ENCODE measurements around the gene CD300E. TPM values are rescaled to one million over a fixed set of nuclear protein-coding genes. Genes with fewer than 3 reads are reported as not detected.

Gene CD300E
- total RNA-seq, 1 donor from 2014 or later: not detected

GRCh38 chr17:74624131-74624530 is 593 bp upstream of the CD300E start:
- TF ChIP-seq CTCF (conservative IDR thresholded peaks at IDR 0.05; ENCODE audit: low read depth, low read length): no peak
- DNase-seq (ENCODE audit: low read depth): no peak
- no peak overlapping the region for H3K4me3 ChIP-seq (ENCODE audit: low read depth, low read length)

DNA sequence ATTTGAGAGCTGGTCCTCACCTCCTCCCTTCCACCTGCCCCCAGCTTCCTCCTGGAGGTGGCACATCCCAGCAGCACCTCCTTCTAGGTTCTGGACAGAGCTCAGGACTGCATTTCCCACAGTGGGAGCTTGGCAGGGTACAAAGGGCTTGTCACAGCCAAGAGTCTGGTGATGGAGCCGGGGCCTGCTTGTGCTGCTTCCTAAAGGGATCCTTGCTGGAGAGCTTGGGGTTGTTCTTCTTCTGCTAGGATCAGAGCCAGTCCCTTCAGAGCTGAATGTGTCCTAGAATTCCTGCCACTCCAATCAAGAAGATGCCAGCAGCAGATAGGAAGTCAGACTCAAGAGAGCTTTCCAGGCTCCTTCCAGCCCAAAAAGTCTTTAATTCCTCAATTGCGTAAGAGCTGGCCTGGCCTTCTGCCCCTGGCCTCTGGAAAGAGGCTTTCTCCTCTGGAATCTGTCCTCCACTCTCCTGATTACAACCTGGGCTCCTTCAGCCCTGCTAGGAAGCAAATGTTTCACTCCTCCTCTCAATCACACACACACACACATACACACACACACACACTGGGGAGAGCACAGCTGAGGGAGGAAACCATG is 4.4 kb downstream of the CD300E start:
- H3K4me3 ChIP-seq (ENCODE audit: low read depth, low read length): no peak overlapping the region
- no peak for DNase-seq (ENCODE audit: low read depth)
- no peak for TF ChIP-seq CTCF (conservative IDR thresholded peaks at IDR 0.05; ENCODE audit: low read depth, low read length)

GRCh38 chr17:74618451-74618850 is 5.1 kb downstream of the CD300E start:
- no peak for TF ChIP-seq CTCF (conservative IDR thresholded peaks at IDR 0.05; ENCODE audit: low read depth, low read length)
- no peak for DNase-seq (ENCODE audit: low read depth)
- no peak overlapping the region for H3K4me3 ChIP-seq (ENCODE audit: low read depth, low read length)

- no peak for TF ChIP-seq CTCF (conservative IDR thresholded peaks at IDR 0.05; ENCODE audit: low read depth, low read length)
- no peak overlapping the region for H3K4me3 ChIP-seq (ENCODE audit: low read depth, low read length)
- DNase-seq (ENCODE audit: low read depth): no peak
Measured at GRCh38 chr17:74616696-74617095, 6.8 kb downstream of the CD300E start.

DNA sequence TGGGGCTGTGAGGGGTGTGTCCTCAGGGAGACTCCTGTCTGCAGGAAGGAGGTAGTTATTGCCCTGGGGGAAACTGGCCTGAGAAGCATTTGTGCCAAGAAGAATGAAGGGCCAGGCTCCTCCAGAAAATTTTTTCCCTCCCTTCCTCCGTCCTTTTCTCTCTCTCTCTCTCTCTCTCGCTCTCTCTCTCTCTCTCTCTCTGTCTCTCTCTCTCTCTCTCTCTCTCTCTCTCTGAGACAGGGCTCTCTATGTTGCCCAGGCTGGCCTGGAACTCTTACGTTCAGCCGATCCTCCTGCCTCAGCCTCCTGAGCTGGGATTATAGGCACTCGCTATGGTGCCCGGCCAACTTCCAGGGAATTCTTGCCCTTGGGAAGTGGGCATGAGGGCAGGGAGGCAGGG is 11.5 kb downstream of the CD300E start:
- H3K4me3 ChIP-seq (ENCODE audit: low read depth, low read length): no peak overlapping the region
- DNase-seq (ENCODE audit: low read depth): no peak
- no peak for TF ChIP-seq CTCF (conservative IDR thresholded peaks at IDR 0.05; ENCODE audit: low read depth, low read length)

GRCh38 chr17:74610108-74610507 is 13.4 kb downstream of the CD300E start:
- no peak overlapping the region for H3K4me3 ChIP-seq (ENCODE audit: low read depth, low read length)
- no peak for TF ChIP-seq CTCF (conservative IDR thresholded peaks at IDR 0.05; ENCODE audit: low read depth, low read length)
- no peak for DNase-seq (ENCODE audit: low read depth)

DNA sequence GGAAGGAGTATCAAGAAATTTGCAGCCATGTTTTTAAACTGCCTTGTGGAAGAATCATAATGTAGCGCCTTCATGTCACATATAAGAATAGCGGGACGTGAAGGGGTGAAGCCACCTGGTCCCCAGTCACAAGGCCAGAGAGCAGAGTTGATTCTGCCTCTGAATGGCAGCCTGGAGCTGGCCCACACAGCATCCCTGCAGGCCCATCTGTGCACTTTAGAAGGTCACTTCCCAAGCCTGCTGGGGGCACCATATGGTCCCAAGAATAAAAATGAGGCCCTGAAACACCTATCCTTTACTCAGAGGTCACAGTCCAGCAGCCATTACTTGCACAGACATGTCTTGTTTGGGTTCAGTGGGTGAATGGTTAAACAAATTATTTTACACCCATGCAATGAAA is 15.0 kb downstream of the CD300E start:
- no peak for DNase-seq (ENCODE audit: low read depth)
- no peak overlapping the region for H3K4me3 ChIP-seq (ENCODE audit: low read depth, low read length)
- no peak for TF ChIP-seq CTCF (conservative IDR thresholded peaks at IDR 0.05; ENCODE audit: low read depth, low read length)

Data from epithelial cell of proximal tubule (primary cell).